ENCODE measurements around the gene GNB1.
A peak's percentile ranks its signal among the peaks of the same experiment; 100 is the strongest.

Gene GNB1

DNA sequence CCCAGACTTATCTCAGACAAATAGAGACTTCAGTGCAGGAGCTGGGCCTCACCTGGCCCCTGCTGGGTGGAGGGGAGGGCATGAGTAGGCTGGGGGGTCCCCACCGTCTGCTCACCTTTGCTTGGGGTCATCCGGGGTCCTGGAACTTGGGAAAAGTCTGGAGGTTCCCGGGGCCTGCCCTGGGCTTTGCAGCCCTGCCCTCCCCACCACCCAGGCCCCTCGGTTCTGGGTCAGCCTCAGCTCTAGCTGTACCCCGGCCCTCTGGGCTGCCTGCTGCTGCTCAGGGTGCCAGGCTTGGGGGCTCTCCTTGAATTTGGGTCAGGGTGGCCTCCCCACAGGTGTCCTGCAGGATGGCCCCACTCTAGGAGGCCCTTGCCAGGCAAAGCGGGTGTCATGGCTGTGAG is 30.6 kb upstream of the GNB1 start:
- Histone ChIP-seq H3K4me3 (ENCODE audit: low read depth, low read length) (no peak overlapping the region), H3K36me3 (replicated peaks) (no peaks in the 10 kb centered on the region), H3K27me3 (replicated peaks) (no peaks in the 10 kb centered on the region)

DNA sequence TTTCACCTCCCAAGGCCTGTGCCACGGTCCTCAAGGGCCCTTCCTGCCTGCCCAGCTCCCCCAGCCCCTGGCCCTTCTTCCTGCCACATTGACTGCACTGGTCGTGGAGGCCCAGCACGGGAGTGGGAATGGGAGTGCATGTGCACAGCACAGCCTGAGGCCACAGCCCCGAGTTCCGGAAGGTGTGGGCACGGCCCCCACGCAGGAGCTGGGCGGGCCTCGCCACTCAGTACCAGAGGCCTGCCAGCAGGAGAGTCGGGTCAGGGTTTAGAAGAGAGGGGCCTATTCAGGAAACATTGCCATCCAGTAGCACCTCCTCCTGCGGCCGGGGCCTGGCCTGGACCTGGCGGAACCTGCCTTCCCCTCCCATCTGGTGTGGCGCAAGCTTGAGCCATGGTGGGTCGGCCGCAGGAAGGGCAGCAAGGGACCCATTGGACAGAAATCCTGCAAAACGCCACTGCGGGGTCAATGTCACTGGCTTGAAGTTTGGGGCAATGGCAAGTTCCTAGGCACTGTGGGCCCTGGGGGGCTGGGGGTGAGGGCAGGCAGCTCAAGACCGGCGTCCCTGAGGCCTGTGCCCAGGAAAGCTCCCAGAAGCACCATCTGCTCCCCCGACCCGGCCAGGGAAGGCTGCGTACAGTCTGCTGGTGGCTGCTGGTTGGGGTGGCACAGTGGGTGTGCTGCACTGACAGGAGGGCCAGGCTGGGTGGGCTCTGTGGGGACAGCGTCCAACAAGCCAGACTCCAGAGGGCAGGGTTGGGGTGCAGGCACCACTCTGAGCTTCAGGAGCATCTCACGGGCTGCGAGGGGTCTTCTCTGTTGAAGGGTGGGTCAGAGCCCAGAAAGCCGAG is 29.9 kb upstream of the GNB1 start:
- no peak for TF ChIP-seq CTCF (IDR thresholded peaks at IDR 0.05; ENCODE audit: low read depth, low read length, missing control alignments)
- no peak for DNase-seq
- H3K36me3 ChIP-seq (replicated peaks) = no peaks in the 10 kb centered on the region
- in situ Hi-C loops (cut with HindIII; ENCODE audit: low pct_ligation_motif_present, low sequenced_read_pairs) = no loop called here
- H3K27ac ChIP-seq = no peak overlapping the region
- no peak overlapping the region for H3K4me3 ChIP-seq (ENCODE audit: low read depth, low read length)
- no peaks in the 10 kb centered on the region for H3K27me3 ChIP-seq (replicated peaks)

More for the DNA sequence above, 30.6 kb upstream of the GNB1 start:
- TF ChIP-seq CTCF (IDR thresholded peaks at IDR 0.05; ENCODE audit: low read depth, low read length, missing control alignments) = no peak
- no peak overlapping the region for H3K27ac ChIP-seq
- DNase-seq = no peak
- in situ Hi-C loops (cut with HindIII; ENCODE audit: low pct_ligation_motif_present, low sequenced_read_pairs) = no loop called here

DNA sequence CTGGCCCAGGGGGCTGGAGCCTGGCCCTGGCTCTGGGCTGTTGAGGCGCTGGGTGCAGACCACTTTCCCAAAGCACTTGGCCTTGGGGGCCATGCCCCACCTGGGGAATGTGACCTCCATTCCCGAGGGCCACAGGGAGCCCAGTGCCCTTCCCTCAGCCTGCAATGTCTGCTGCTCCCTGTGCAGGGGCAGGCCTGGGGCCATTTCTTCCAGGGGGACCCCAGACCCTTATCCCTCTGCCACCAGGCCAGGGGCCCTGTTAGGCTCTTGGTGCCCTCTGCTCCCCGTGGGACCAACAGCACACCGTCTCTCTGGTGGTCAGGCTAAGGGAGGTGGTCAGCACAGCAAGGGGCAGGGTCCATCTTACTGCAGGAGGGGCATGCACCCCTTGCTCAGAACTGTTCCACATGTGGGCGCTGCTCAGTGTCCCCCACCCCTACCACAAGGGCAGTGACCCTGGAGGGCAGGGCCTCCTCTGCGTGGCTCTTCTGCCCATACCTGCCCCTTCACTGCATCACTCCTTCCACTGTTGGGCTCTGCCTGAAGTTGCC is 29.2 kb upstream of the GNB1 start:
- Histone ChIP-seq H3K4me3 (ENCODE audit: low read depth, low read length) (no peak overlapping the region), H3K27ac (no peak overlapping the region), H3K27me3 (replicated peaks) (no peaks in the 10 kb centered on the region), H3K36me3 (replicated peaks) (no peaks in the 10 kb centered on the region)
- in situ Hi-C loops (cut with HindIII; ENCODE audit: low pct_ligation_motif_present, low sequenced_read_pairs) = no loop called here
- no peak for DNase-seq
- no peak for TF ChIP-seq CTCF (IDR thresholded peaks at IDR 0.05; ENCODE audit: low read depth, low read length, missing control alignments)

- TF ChIP-seq CTCF (IDR thresholded peaks at IDR 0.05; ENCODE audit: low read depth, low read length, missing control alignments) = no peak
- Histone ChIP-seq H3K27ac (no peak overlapping the region), H3K4me3 (ENCODE audit: low read depth, low read length) (peak overlapping the region; percentile 42), H3K27me3 (replicated peaks) (no peaks in the 10 kb centered on the region), H3K36me3 (replicated peaks) (no peaks in the 10 kb centered on the region)
- peak; percentile 94 for DNase-seq
- in situ Hi-C loops (cut with HindIII; ENCODE audit: low pct_ligation_motif_present, low sequenced_read_pairs) = no loop called here
Observed at GRCh38 chr1:1919304-1920056, 28.6 kb upstream of the GNB1 start.

- DNase-seq = no peak
- Histone ChIP-seq H3K36me3 (replicated peaks) (no peaks in the 10 kb centered on the region), H3K27me3 (replicated peaks) (no peaks in the 10 kb centered on the region), H3K4me3 (ENCODE audit: low read depth, low read length) (peak within 1 kb of the TSS; percentile 42), H3K27ac (no peak within 1 kb of the TSS)
- in situ Hi-C loops (cut with HindIII; ENCODE audit: low pct_ligation_motif_present, low sequenced_read_pairs) = no loop called here
- TF ChIP-seq CTCF (IDR thresholded peaks at IDR 0.05; ENCODE audit: low read depth, low read length, missing control alignments) = no peak
Observed at GRCh38 chr1:1918901-1919303, 28.0 kb upstream of the GNB1 start, which contains the start of gene TMEM52. TSS of gene TMEM52 (minus strand) at chr1:1919279. CDS start at chr1:1919265, 14 bp downstream.
